ENCODE data around the gene IMMP1L.

Gene IMMP1L

DNA sequence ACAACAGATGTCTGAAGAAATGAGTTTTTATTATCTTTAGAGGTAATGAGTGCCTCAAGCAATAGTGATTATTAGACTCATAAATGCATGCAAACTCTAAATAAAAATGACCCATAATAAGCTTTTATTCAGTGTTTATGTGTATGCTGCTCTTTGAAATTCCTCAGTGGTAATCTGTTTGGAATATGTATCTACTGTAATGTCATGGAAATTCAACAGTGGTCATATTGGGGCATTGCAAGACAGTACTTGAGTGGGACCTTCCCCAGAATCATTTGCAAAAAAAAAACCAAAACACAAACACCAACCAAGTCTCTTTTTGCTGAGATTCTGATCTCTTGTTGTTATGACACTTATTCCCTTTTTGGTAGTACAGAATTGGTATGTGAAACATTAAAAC, 104.8 kb downstream of the IMMP1L start:
- DNase-seq (ENCODE audit: low read depth in 2 of 2, low spot score in 1 of 2), result no peak

DNA sequence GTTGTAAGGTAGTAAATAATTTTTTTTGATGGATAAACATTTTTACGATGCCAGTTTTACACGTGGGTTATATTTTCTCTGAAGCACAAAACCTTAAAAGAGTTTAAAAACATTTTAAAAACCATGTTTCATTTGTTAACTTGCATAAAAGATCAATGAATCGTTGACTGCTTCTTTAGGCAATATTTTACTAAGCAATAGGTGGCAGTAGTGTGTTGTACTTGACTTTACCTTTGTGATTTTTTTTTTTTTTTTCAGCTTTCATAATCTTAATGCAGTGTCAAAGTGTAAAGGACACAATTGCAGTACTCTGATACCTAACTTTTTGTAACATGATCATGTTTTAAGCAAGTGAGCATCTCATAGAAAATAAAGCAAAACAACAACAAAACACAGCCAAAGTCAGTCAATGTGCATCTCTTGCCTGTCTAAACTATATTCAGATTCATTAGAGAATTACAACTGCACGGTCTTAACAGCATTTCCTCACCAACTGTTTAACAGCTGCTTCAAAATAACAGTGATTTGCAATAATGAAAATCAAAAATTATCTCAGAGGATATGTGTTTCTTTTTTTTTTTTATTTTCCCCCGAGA, 112.1 kb downstream of the IMMP1L start:
- no peak for DNase-seq (ENCODE audit: low read depth in 2 of 2, low spot score in 1 of 2)

DNA sequence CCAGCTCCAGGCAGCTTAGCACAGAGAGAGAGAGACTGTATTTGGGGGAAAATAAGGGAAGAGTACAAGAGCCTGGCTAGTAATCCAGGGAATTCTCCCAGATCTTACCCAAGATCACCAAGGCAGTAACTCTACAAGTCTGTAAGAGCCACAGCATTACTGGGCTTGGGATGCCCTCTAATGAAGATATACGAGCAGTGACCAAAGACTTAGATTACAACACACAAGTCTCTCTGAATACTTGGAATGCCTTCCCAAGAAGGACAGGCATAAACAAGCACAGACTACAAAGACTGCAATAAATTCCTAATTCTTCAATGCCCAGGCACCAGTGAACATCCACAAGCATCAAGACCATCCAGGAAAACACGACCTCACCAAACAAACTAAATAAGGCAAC, 122.0 kb downstream of the IMMP1L start:
- no peak for DNase-seq (ENCODE audit: low read depth in 2 of 2, low spot score in 1 of 2)

DNA sequence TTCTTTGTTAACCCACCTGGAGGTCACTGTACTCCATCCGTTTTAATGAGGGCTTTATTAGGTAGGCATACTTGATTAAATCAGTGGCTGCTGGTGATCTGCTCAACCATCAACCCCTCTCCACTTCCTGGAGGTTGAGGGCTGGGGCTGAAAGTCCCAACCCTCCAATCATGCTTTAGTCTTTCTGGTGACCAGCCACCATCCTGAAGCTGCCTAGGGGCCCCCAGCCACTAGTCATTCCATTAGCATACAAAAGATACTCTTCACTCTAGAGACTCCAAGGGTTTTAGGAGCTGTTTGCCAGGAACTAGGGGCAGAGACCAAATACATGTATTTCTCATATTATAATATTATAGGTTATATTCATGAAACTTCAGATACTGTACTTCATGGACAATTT, 126.3 kb downstream of the IMMP1L start:
- no peak for DNase-seq (ENCODE audit: low read depth in 2 of 2, low spot score in 1 of 2)
